Measurements from ENCODE around the gene SDK1.

Gene SDK1

GRCh38 chr7:4150731-4151130 lies 849.7 kb downstream of the SDK1 start:
- no peak for DNase-seq

- DNase-seq: no peak
These were observed 850.5 kb downstream of the SDK1 start for GRCh38 chr7:4151524-4151923.

- no peak for DNase-seq
These were observed 851.0 kb downstream of the SDK1 start for GRCh38 chr7:4151926-4152549.

- no peak for DNase-seq
These were observed 854.0 kb downstream of the SDK1 start for GRCh38 chr7:4154882-4155535.

GRCh38 chr7:4156190-4156589 lies 855.1 kb downstream of the SDK1 start:
- DNase-seq: no peak

GRCh38 chr7:4157651-4158050 lies 856.6 kb downstream of the SDK1 start:
- DNase-seq: no peak

- DNase-seq: no peak
These were observed 857.5 kb downstream of the SDK1 start for GRCh38 chr7:4158441-4159153.

- DNase-seq: no peak
These were observed 858.1 kb downstream of the SDK1 start for GRCh38 chr7:4159154-4159501.

- DNase-seq: no peak
These were observed 858.9 kb downstream of the SDK1 start for GRCh38 chr7:4159761-4160554.

- no peak for DNase-seq
These were observed 862.0 kb downstream of the SDK1 start for GRCh38 chr7:4162884-4163564.

GRCh38 chr7:4163565-4164203 lies 862.6 kb downstream of the SDK1 start:
- DNase-seq: no peak

- DNase-seq: no peak
These were observed 863.5 kb downstream of the SDK1 start for GRCh38 chr7:4164556-4164955.

GRCh38 chr7:4166340-4166739 lies 865.3 kb downstream of the SDK1 start:
- no peak for DNase-seq

- DNase-seq: no peak
These were observed 865.8 kb downstream of the SDK1 start for GRCh38 chr7:4166807-4167206.

GRCh38 chr7:4167385-4167910 lies 866.4 kb downstream of the SDK1 start:
- no peak for DNase-seq

GRCh38 chr7:4168041-4168440 lies 867.0 kb downstream of the SDK1 start:
- DNase-seq: no peak

- DNase-seq: no peak
These were observed 867.5 kb downstream of the SDK1 start for GRCh38 chr7:4168541-4168940.

GRCh38 chr7:4169455-4169854 lies 868.4 kb downstream of the SDK1 start:
- no peak for DNase-seq

GRCh38 chr7:4170997-4171786 lies 870.1 kb downstream of the SDK1 start:
- DNase-seq: no peak

- DNase-seq: no peak
These were observed 871.8 kb downstream of the SDK1 start for GRCh38 chr7:4172883-4173282.

GRCh38 chr7:4173615-4174014 lies 872.6 kb downstream of the SDK1 start:
- DNase-seq: no peak

Data from CD4-positive, alpha-beta T cell treated with Interleukin-4 for 1 hour (primary cell).